Measurements from ENCODE around the gene CELSR2. TPM values are rescaled to one million over a fixed set of nuclear protein-coding genes. Genes with fewer than 3 reads are reported as not detected.

Gene CELSR2
- polyA plus RNA-seq, 1 donor (not counting 4 experiments of a cell fraction or from before 2014, with no cell fraction given), result 7.3 TPM

DNA sequence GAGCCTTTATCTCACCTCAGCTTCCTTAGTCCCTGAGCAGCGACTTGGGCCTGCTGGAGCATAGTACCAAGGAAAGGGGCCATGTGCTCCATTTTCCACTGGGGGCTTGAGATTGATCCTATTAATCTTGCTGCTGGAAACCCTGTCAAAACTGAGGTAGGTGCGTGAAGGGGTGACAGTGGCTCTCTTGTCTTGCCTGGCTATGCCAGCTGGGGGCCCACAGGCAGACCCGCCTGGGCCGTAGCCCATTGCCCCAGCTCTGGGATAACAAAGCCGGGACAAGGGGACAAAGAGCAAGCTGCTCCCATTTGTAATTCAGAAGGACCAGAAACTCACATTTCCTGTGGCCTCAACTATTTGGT is 10.3 kb upstream of the CELSR2 start:
- H4K20me1 ChIP-seq (ENCODE audit: control insufficient read depth, extremely low read depth, insufficient read depth, low read length), result peaks cover 5% of the 10 kb centered on the region
- peaks cover 34 to 44% of the 10 kb centered on the region in 2 experiments for H3K36me3 ChIP-seq (ENCODE audit: control insufficient read depth in 2 of 2, extremely low read depth in 1 of 2, insufficient read depth in 2 of 2, low read length in 2 of 2)
- no peak overlapping the region for H2AFZ ChIP-seq (ENCODE audit: control insufficient read depth, low read length)
- TF ChIP-seq, protein P1, sequence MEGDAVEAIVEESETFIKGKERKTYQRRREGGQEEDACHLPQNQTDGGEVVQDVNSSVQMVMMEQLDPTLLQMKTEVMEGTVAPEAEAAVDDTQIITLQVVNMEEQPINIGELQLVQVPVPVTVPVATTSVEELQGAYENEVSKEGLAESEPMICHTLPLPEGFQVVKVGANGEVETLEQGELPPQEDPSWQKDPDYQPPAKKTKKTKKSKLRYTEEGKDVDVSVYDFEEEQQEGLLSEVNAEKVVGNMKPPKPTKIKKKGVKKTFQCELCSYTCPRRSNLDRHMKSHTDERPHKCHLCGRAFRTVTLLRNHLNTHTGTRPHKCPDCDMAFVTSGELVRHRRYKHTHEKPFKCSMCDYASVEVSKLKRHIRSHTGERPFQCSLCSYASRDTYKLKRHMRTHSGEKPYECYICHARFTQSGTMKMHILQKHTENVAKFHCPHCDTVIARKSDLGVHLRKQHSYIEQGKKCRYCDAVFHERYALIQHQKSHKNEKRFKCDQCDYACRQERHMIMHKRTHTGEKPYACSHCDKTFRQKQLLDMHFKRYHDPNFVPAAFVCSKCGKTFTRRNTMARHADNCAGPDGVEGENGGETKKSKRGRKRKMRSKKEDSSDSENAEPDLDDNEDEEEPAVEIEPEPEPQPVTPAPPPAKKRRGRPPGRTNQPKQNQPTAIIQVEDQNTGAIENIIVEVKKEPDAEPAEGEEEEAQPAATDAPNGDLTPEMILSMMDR (optimal IDR thresholded peaks at IDR 0.05 in 1 of 3, IDR thresholded peaks at IDR 0.05 in 1 of 3, conservative IDR thresholded peaks at IDR 0.05 in 1 of 3; ENCODE audit: extremely low read depth in 1 of 3, insufficient read depth in 2 of 3, low read length in 3 of 3), result no peak
- no peak for TF ChIP-seq EZH2 (IDR thresholded peaks at IDR 0.05; ENCODE audit: low read length)
- H3K4me1 ChIP-seq (ENCODE audit: control insufficient read depth, extremely low read depth, insufficient read depth, low read length), result peaks cover 29% of the 10 kb centered on the region
- no peak for DNase-seq (ENCODE audit: low read depth, low spot score)
- H3K4me2 ChIP-seq (ENCODE audit: control insufficient read depth, extremely low read depth, insufficient read depth, low read depth, low read length), result peak overlapping the region; percentile 59
- no peak for FAIRE-seq
- peak overlapping the region; percentile 99 for H3K27ac ChIP-seq (ENCODE audit: control insufficient read depth, insufficient read depth, low read length)
- H3K9me1 ChIP-seq (ENCODE audit: control insufficient read depth, extremely low read depth, insufficient read depth, low read length), result peaks cover 3% of the 10 kb centered on the region
- no peaks in the 10 kb centered on the region for H3K79me2 ChIP-seq (ENCODE audit: control insufficient read depth, insufficient read depth, low read length)
- H3K27me3 ChIP-seq (ENCODE audit: control insufficient read depth, extremely low read depth, insufficient read depth, low read length), result no peaks in the 10 kb centered on the region
- dilution Hi-C loops (cut with MboI; ENCODE audit: extremely low pct_ligation_motif_present, low sequenced_read_pairs), result no loop called here
- H3K4me3 ChIP-seq (ENCODE audit: control insufficient read depth in 2 of 3, extremely low read depth in 1 of 3, insufficient read depth in 2 of 3, low read depth in 1 of 3, low read length in 3 of 3), result no peak overlapping the region
- no peak overlapping the region for H3K9ac ChIP-seq (ENCODE audit: control insufficient read depth, extremely low read depth, insufficient read depth, low read length)
- H3K9me3 ChIP-seq (ENCODE audit: control insufficient read depth, low read depth, low read length), result no peaks in the 10 kb centered on the region

GRCh38 chr1:109239409-109240068 is 9.8 kb upstream of the CELSR2 start:
- dilution Hi-C loops (cut with MboI; ENCODE audit: extremely low pct_ligation_motif_present, low sequenced_read_pairs), result no loop called here
- Histone ChIP-seq H3K9ac (ENCODE audit: control insufficient read depth, extremely low read depth, insufficient read depth, low read length) (peak overlapping the region; percentile 85), H2AFZ (ENCODE audit: control insufficient read depth, low read length) (no peak overlapping the region), H3K4me2 (ENCODE audit: control insufficient read depth, extremely low read depth, insufficient read depth, low read depth, low read length) (peak overlapping the region; percentile 59), H3K4me3 (ENCODE audit: control insufficient read depth in 2 of 3, extremely low read depth in 1 of 3, insufficient read depth in 2 of 3, low read depth in 1 of 3, low read length in 3 of 3) (peak overlapping the region in 1 of 3 experiments; percentile 55), H3K9me1 (ENCODE audit: control insufficient read depth, extremely low read depth, insufficient read depth, low read length) (peaks cover 3% of the 10 kb centered on the region), H3K4me1 (ENCODE audit: control insufficient read depth, extremely low read depth, insufficient read depth, low read length) (peaks cover 29% of the 10 kb centered on the region), H3K36me3 (ENCODE audit: control insufficient read depth in 2 of 2, extremely low read depth in 1 of 2, insufficient read depth in 2 of 2, low read length in 2 of 2) (peaks cover 34 to 44% of the 10 kb centered on the region in 2 experiments), H3K9me3 (ENCODE audit: control insufficient read depth, low read depth, low read length) (no peaks in the 10 kb centered on the region), H3K27me3 (ENCODE audit: control insufficient read depth, extremely low read depth, insufficient read depth, low read length) (no peaks in the 10 kb centered on the region), H3K79me2 (ENCODE audit: control insufficient read depth, insufficient read depth, low read length) (no peaks in the 10 kb centered on the region), H4K20me1 (ENCODE audit: control insufficient read depth, extremely low read depth, insufficient read depth, low read length) (peaks cover 5% of the 10 kb centered on the region), H3K27ac (ENCODE audit: control insufficient read depth, insufficient read depth, low read length) (peak overlapping the region; percentile 99)
- DNase-seq (ENCODE audit: low read depth, low spot score) (no peak), FAIRE-seq (no peak)
- TF ChIP-seq, protein P1 (optimal IDR thresholded peaks at IDR 0.05 in 1 of 3, IDR thresholded peaks at IDR 0.05 in 1 of 3, conservative IDR thresholded peaks at IDR 0.05 in 1 of 3; ENCODE audit: extremely low read depth in 1 of 3, insufficient read depth in 2 of 3, low read length in 3 of 3), result peak; percentile 68 to 88 (median 85)
- TF ChIP-seq EZH2 (IDR thresholded peaks at IDR 0.05; ENCODE audit: low read length), result no peak

Data from keratinocyte (primary cell).